ENCODE data around the gene PLCL2. TPM values are rescaled to one million over a fixed set of nuclear protein-coding genes. Genes with fewer than 3 reads are reported as not detected.
A peak's percentile ranks its signal among the peaks of the same experiment; 100 is the strongest.

The PLCL2 gene
- total and polyA plus RNA-seq, 9 donors = 12.6 to 54.2 (median 24.7) TPM

GRCh38 chr3:17070161-17070959, 185.6 kb downstream of the PLCL2 start:
- Histone ChIP-seq H3K27me3 (no peaks in the 10 kb centered on the region), H3K27ac (no peak overlapping the region), H3K4me1 (ENCODE audit: insufficient read depth) (peaks cover 3% of the 10 kb centered on the region), H3K9me3 (no peaks in the 10 kb centered on the region), H3K4me3 (no peak overlapping the region), H3K36me3 (no peaks in the 10 kb centered on the region)
- WGBS, 3 donors = 17 to 34% (median 19%) methylated on average over 5 of the region's 5 CpGs
- peak; percentile 25 to 65 (median 38) for DNase-seq
- TF ChIP-seq POLR2A (IDR thresholded peaks at IDR 0.05) (no peak), CTCF (IDR thresholded peaks at IDR 0.05) (no peak), EP300 (IDR thresholded peaks at IDR 0.05) (no peak)
- intact Hi-C loops (cut with DNase I) = no loop called here

- H3K9me3 ChIP-seq = no peaks in the 10 kb centered on the region
- peaks cover 3% of the 10 kb centered on the region for H3K4me1 ChIP-seq (ENCODE audit: insufficient read depth)
- no peak overlapping the region for H3K4me3 ChIP-seq
- WGBS, 3 donors = 96 to 97% (median 96%) methylated on average over 1 of the region's 1 CpG
- no peak for TF ChIP-seq CTCF (IDR thresholded peaks at IDR 0.05)
- TF ChIP-seq EP300 (IDR thresholded peaks at IDR 0.05) = no peak
- no peak for TF ChIP-seq POLR2A (IDR thresholded peaks at IDR 0.05)
- DNase-seq = no peak
- H3K36me3 ChIP-seq = peaks cover 2% of the 10 kb centered on the region
- intact Hi-C loops (cut with DNase I) = no loop called here
- H3K27me3 ChIP-seq = no peaks in the 10 kb centered on the region
- H3K27ac ChIP-seq = no peak overlapping the region
Observed at GRCh38 chr3:17074559-17074958, 189.8 kb downstream of the PLCL2 start.

GRCh38 chr3:17075358-17075757, 190.6 kb downstream of the PLCL2 start:
- Histone ChIP-seq H3K36me3 (peaks cover 2% of the 10 kb centered on the region), H3K27ac (no peak overlapping the region), H3K4me3 (no peak overlapping the region), H3K9me3 (no peaks in the 10 kb centered on the region), H3K27me3 (no peaks in the 10 kb centered on the region), H3K4me1 (ENCODE audit: insufficient read depth) (peaks cover 3% of the 10 kb centered on the region)
- TF ChIP-seq CTCF (IDR thresholded peaks at IDR 0.05) (no peak), EP300 (IDR thresholded peaks at IDR 0.05) (no peak), POLR2A (IDR thresholded peaks at IDR 0.05) (no peak)
- intact Hi-C loops (cut with DNase I) = no loop called here
- WGBS, 3 donors = 90 to 100% (median 100%) methylated on average over 1 of the region's 1 CpG
- no peak for DNase-seq

GRCh38 chr3:17075907-17076306, 191.2 kb downstream of the PLCL2 start:
- Histone ChIP-seq H3K36me3 (peaks cover 2% of the 10 kb centered on the region), H3K27me3 (no peaks in the 10 kb centered on the region), H3K9me3 (no peaks in the 10 kb centered on the region), H3K4me3 (no peak overlapping the region), H3K27ac (no peak overlapping the region), H3K4me1 (ENCODE audit: insufficient read depth) (no peaks in the 10 kb centered on the region)
- TF ChIP-seq CTCF (IDR thresholded peaks at IDR 0.05) (no peak), EP300 (IDR thresholded peaks at IDR 0.05) (no peak), POLR2A (IDR thresholded peaks at IDR 0.05) (no peak)
- WGBS, 3 donors = 95 to 100% (median 98%) methylated on average over 1 of the region's 1 CpG
- intact Hi-C loops (cut with DNase I) = no loop called here
- no peak for DNase-seq

Measured in ovary (tissue), 9 donors.